BLaER1 (cell line): ENCODE measurements around the gene MMP24OS.

Experiments used
- H3K27ac ChIP-seq: shearing (Covaris generic); formaldehyde crosslinking; 2 replicates; pipeline ENCODE4 v1.8.1; 2022
- H3K27me3 ChIP-seq: shearing (Covaris generic); formaldehyde crosslinking; 2 replicates; pipeline ENCODE4 v1.8.1; 2022
- H3K36me3 ChIP-seq: shearing (Covaris generic); formaldehyde crosslinking; 2 replicates; pipeline ENCODE4 v1.8.1; 2022
- H3K4me1 ChIP-seq: shearing (Covaris generic); formaldehyde crosslinking; 2 replicates; pipeline ENCODE4 v1.8.1; 2022
- H3K4me2 ChIP-seq: shearing (Covaris generic); formaldehyde crosslinking; 2 replicates; pipeline ENCODE4 v1.8.1; 2022
- H3K4me3 ChIP-seq: shearing (Covaris generic); formaldehyde crosslinking; 2 replicates; pipeline ENCODE4 v1.8.1; 2022
- H3K9ac ChIP-seq: shearing (Covaris generic); formaldehyde crosslinking; 2 replicates; pipeline ENCODE4 v1.8.1; 2022
- H3K9me3 ChIP-seq: shearing (Covaris generic); formaldehyde crosslinking; 2 replicates; pipeline ENCODE4 v1.8.1; 2022
- H4K20me1 ChIP-seq: shearing (Covaris generic); formaldehyde crosslinking; 2 replicates; pipeline ENCODE4 v1.8.1; 2022
- Cebpa-rat ChIP-seq: shearing (Covaris generic); IDR thresholded peaks from 2 replicates; pipeline ENCODE4 v1.8.1; 2022

Gene MMP24OS

GRCh38 chr20:35275741-35276251, 2.1 kb downstream of the MMP24OS start:
- H3K4me1 ChIP-seq: peaks cover 32% of the 10 kb centered on the region
- H3K4me3 ChIP-seq: no peak overlapping the region
- 0 out of 2 replicates have a peak overlapping the region, but pooled peaks have one; percentile 70 for H3K27ac ChIP-seq
- no peaks in the 10 kb centered on the region for H3K27me3 ChIP-seq
- H4K20me1 ChIP-seq: peaks cover 59% of the 10 kb centered on the region
- peak overlapping the region; percentile 85 for H3K9ac ChIP-seq
- peak overlapping the region; percentile 94; the same call in 1 of the 2 replicates for H3K4me2 ChIP-seq
- H3K36me3 ChIP-seq: peaks cover 69% of the 10 kb centered on the region
- no peak for TF ChIP-seq Cebpa-rat
- H3K9me3 ChIP-seq: no peaks in the 10 kb centered on the region

GRCh38 chr20:35274172-35275092, 3.5 kb downstream of the MMP24OS start:
- peaks cover 69% of the 10 kb centered on the region for H3K36me3 ChIP-seq

GRCh38 chr20:35273449-35274171, 4.3 kb downstream of the MMP24OS start:
- no peak overlapping the region for H3K9ac ChIP-seq

More at GRCh38 chr20:35274172-35275092, 3.5 kb downstream of the MMP24OS start:
- Histone ChIP-seq H3K27me3 (no peaks in the 10 kb centered on the region), H3K4me1 (peaks cover 34% of the 10 kb centered on the region), H3K4me3 (no peak overlapping the region), H3K9ac (no peak overlapping the region), H3K27ac (no peak overlapping the region), H3K4me2 (no peak overlapping the region), H3K9me3 (no peaks in the 10 kb centered on the region), H4K20me1 (peaks cover 48% of the 10 kb centered on the region; the same call in 1 of the 2 replicates)
- TF ChIP-seq Cebpa-rat: no peak

GRCh38 chr20:35271904-35272303, 6.0 kb downstream of the MMP24OS start:
- H3K4me1 ChIP-seq: peaks cover 25% of the 10 kb centered on the region
- no peak overlapping the region for H3K27ac ChIP-seq
- no peaks in the 10 kb centered on the region for H3K27me3 ChIP-seq
- peaks cover 59% of the 10 kb centered on the region; the same call in 1 of the 2 replicates for H4K20me1 ChIP-seq
- H3K4me3 ChIP-seq: no peak overlapping the region
- no peak overlapping the region for H3K9ac ChIP-seq
- no peaks in the 10 kb centered on the region for H3K9me3 ChIP-seq
- peaks cover 73% of the 10 kb centered on the region for H3K36me3 ChIP-seq
- no peak for TF ChIP-seq Cebpa-rat
- no peak overlapping the region for H3K4me2 ChIP-seq

More at GRCh38 chr20:35273449-35274171, 4.3 kb downstream of the MMP24OS start:
- H3K9me3 ChIP-seq: no peaks in the 10 kb centered on the region
- no peaks in the 10 kb centered on the region for H3K27me3 ChIP-seq
- peaks cover 49% of the 10 kb centered on the region; the same call in 1 of the 2 replicates for H4K20me1 ChIP-seq
- TF ChIP-seq Cebpa-rat: no peak
- H3K27ac ChIP-seq: no peak overlapping the region
- H3K4me3 ChIP-seq: no peak overlapping the region
- H3K36me3 ChIP-seq: peaks cover 62% of the 10 kb centered on the region
- no peak overlapping the region for H3K4me2 ChIP-seq
- H3K4me1 ChIP-seq: peaks cover 32% of the 10 kb centered on the region

- Histone ChIP-seq H3K36me3 (peaks cover 77% of the 10 kb centered on the region), H3K27me3 (no peaks in the 10 kb centered on the region), H3K4me2 (no peak overlapping the region), H3K4me1 (peaks cover 19% of the 10 kb centered on the region), H3K27ac (no peak overlapping the region), H3K4me3 (no peak overlapping the region), H3K9ac (no peak overlapping the region), H4K20me1 (peaks cover 59% of the 10 kb centered on the region; the same call in 1 of the 2 replicates), H3K9me3 (no peaks in the 10 kb centered on the region)
- no peak for TF ChIP-seq Cebpa-rat
These were observed 6.6 kb downstream of the MMP24OS start for GRCh38 chr20:35271073-35271882.

GRCh38 chr20:35270021-35270902, 7.7 kb downstream of the MMP24OS start:
- H3K9me3 ChIP-seq: no peaks in the 10 kb centered on the region
- no peak overlapping the region for H3K4me3 ChIP-seq
- no peak overlapping the region for H3K27ac ChIP-seq
- H3K4me2 ChIP-seq: no peak overlapping the region
- peaks cover 69% of the 10 kb centered on the region for H3K36me3 ChIP-seq
- H4K20me1 ChIP-seq: peaks cover 49% of the 10 kb centered on the region; the same call in 1 of the 2 replicates
- H3K4me1 ChIP-seq: 0 out of 2 replicates have a peak, but pooled peaks cover 14% of the 10 kb centered on the region
- TF ChIP-seq Cebpa-rat: no peak
- no peaks in the 10 kb centered on the region for H3K27me3 ChIP-seq
- H3K9ac ChIP-seq: no peak overlapping the region

GRCh38 chr20:35269055-35269781, 8.7 kb downstream of the MMP24OS start:
- TF ChIP-seq Cebpa-rat: no peak
- Histone ChIP-seq H4K20me1 (peaks cover 41% of the 10 kb centered on the region; the same call in 1 of the 2 replicates), H3K4me3 (no peak overlapping the region), H3K9me3 (no peaks in the 10 kb centered on the region), H3K27ac (no peak overlapping the region), H3K9ac (no peak overlapping the region), H3K4me1 (0 out of 2 replicates have a peak, but pooled peaks cover 14% of the 10 kb centered on the region), H3K36me3 (peaks cover 58% of the 10 kb centered on the region), H3K4me2 (no peak overlapping the region), H3K27me3 (no peaks in the 10 kb centered on the region)

GRCh38 chr20:35267092-35267491, 10.8 kb downstream of the MMP24OS start:
- no peak overlapping the region for H3K4me2 ChIP-seq
- no peak overlapping the region for H3K27ac ChIP-seq
- no peak for TF ChIP-seq Cebpa-rat
- H3K9ac ChIP-seq: no peak overlapping the region
- H3K4me3 ChIP-seq: no peak overlapping the region
- H3K4me1 ChIP-seq: 0 out of 2 replicates have a peak, but pooled peaks cover 14% of the 10 kb centered on the region
- H4K20me1 ChIP-seq: peaks cover 31% of the 10 kb centered on the region; the same call in 1 of the 2 replicates
- no peaks in the 10 kb centered on the region for H3K27me3 ChIP-seq
- H3K9me3 ChIP-seq: no peaks in the 10 kb centered on the region
- H3K36me3 ChIP-seq: peaks cover 57% of the 10 kb centered on the region
